ENCODE measurements around the gene KMT2D. TPM values are rescaled to one million over a fixed set of nuclear protein-coding genes. Genes with fewer than 3 reads are reported as not detected.

Gene KMT2D
- polyA plus RNA-seq, 1 donor, result 53.2 TPM

- DNase-seq, result no peak
Observed at GRCh38 chr12:49033611-49034285, 26.8 kb downstream of the KMT2D start.

GRCh38 chr12:49032679-49033447, 27.7 kb downstream of the KMT2D start:
- DNase-seq, result no peak

DNA sequence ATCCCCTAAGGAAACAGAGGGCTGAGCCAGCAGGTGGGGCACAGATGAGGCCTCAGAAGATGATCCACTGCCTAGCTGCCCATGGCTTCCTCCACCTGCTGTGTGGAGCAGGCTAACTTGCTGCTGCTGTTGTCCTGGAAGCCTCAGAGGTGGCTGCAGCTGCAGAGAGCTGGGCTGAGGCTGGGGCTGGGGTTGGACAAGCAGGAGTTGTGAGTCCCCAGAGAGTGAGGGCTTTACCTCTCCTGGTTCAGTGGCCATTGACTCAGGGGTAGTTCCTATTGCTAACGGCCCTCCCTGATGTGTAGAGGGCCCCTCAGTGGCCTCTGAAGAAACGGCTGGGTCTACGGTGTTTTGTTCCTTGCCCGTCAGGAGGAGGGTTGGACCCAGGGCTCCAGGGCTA, 28.3 kb downstream of the KMT2D start:
- DNase-seq, result no peak

- DNase-seq, result peak; percentile 43
Observed at GRCh38 chr12:49031573-49032161, 28.9 kb downstream of the KMT2D start.

DNA sequence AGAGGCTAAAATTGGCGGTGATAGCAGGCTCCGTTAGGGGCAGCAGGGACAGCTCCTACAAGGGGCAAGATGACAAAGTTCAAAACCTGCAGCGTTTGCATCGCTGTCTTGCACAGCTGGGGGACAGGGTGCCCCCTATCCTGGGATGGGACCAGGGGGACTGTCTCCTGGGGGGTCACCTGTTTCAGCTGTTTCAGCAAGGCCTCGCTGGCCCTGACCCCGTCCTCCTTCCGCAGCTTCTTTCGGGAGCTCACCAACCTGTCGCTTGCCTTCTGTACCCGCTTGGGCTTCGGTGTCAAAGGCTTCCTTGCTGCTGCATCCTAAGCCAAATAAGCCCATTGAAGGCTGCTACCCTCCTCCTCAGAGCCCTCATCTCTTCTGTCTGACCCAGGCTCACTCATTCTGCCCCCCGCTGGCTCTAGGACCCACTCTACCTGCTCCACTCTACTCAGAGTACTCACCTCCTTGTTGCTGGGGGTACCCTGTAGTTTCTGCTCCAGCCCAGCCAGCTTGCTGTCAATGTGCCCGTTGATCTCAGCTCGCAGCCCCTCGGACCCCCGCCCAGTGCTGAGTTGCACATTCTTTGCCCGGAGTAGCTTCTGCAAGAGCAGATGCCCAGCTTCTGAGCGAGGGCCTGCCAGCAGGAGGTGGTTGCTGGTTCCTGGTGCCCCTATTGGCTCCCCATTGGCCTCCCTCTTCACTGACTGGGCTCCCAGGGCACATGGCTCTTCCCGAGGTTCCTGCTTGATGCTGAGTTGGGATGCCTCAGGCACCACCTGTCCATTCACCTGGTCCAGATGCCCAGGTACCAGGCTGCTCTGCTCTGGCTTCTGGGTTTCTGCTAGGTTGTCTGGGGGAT, 29.7 kb downstream of the KMT2D start:
- no peak for DNase-seq

DNA sequence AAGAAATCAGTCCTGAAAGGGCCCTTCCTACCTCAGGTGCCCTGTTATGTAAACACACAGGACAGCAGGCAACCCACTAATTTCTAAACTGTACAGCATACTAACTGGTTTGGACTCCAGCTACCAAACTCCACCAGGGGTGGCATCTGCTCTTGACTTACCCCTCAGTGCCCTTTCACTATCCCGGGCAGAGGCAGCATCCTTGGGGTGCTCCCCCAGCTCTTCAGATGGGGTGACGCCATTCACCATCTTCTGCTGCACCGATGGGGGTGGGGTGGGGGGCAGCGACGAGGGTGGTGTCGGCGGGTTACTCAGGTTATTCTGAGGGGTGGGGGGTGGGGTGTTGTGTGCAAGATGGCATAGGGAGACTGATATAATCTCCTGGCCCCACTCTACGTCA, 30.5 kb downstream of the KMT2D start:
- no peak for DNase-seq

GRCh38 chr12:49028666-49029275, 31.8 kb downstream of the KMT2D start:
- no peak for DNase-seq

GRCh38 chr12:49027846-49028555, 32.6 kb downstream of the KMT2D start:
- no peak for DNase-seq

GRCh38 chr12:49026678-49027480, 33.7 kb downstream of the KMT2D start:
- no peak for DNase-seq

DNA sequence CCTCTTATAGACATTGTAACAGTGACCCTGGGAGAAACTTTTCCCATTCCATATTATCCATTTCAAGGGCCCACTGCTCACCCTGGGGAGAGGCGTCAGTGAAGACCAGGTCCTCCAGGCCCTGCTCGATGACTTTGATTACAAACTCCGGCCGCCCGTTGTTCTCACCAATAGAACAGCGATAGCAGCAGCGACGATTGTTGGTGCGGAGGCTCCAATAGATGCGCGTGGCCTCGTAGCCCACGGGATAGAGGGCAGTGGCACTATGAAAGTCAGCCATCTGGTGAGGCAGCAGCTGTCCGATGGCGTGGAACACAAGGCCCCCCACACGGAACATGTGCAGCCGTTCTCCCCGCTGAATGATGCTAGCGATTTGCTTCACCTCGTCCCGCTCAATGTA, 34.5 kb downstream of the KMT2D start:
- DNase-seq, result no peak

- DNase-seq, result no peak
Observed at GRCh38 chr12:49025463-49025862, 35.1 kb downstream of the KMT2D start.

DNA sequence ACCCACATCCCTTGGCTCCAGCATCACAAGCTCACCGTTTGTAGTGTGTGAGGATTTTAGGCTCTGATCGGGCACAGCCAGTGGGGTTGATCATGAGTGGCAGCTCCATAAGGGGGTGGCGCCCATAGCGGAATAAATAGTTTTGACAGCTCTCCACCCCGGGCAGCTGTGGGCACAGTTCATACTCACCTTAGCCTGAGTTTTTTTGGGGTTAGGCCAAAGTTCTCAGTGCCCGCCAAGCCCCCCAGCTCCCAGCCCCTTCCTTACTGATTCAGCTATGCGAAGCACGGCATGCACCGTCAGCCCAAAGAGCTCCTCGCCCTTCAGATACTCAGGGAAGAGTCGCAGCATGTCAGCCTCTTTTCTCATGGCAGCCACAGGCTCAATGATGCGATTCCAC, 36.1 kb downstream of the KMT2D start:
- no peak for DNase-seq

DNA sequence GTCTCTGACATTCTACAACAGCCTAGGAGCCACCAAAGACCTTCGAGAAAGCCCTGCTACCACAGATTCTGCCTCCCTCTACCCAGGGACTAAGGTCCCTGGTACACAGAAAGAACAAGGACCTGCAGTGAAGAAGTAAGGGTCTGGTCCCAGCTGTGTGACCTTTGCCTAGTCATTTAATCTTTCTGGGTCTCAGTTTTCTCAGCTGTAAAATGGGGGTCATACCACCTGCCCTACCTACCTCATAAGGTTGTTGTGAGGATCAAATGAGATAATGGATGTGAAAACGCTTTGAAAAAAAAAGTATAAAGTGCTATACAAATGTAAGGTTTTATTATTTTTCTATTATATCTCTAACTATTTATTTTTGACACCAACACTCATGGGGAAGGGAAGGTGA, 36.8 kb downstream of the KMT2D start:
- DNase-seq, result no peak

- no peak for DNase-seq
Observed at GRCh38 chr12:49022558-49023178, 37.9 kb downstream of the KMT2D start.

- no peak for DNase-seq
Observed at GRCh38 chr12:49021292-49021915, 39.2 kb downstream of the KMT2D start.

GRCh38 chr12:49020441-49020840, 40.2 kb downstream of the KMT2D start:
- no peak for DNase-seq

DNA sequence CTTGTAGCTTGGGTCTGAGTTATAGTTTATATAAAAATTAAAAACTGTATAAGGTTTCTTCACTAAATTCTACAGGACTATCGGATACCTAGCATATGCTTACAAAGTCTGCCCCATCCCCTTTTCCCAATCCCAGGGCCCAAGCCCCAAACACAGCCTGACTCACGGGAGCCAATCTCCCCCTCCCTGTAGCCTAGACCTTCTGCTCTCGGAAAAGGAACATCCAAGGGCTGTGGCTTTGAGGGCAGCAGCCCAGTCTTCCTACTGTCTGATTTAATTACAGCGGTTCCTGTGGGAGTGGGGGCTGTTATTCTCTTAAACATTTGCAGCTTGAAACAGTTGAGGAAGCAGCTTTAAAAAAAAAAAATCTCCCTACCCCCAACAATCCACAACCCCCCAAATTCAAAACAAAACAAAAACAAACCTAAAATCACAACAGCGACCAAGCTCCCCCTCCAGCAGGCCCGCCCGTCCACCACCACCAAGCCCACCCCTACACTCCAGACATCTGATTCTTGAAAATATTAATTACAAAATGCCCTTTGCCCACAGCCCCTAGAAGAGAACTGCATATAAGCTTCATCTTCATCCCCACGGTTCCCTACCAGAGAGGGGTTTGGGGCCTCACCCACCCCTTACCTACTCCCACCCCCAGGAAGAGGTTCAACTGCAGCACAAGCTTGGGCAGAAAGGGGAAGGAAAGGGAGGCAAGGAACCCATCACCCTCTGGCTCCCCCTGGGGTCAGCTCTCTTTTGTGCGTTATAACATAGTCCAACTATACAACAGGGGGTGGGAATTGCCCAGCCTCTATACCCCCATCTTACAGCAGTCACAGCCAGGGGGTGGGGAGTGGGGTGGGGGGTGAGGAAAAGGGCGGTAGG, 40.9 kb downstream of the KMT2D start:
- DNase-seq, result no peak

GRCh38 chr12:49019120-49019430, 41.5 kb downstream of the KMT2D start:
- no peak for DNase-seq
